NCI-H345 treated with DMSO at 0.1 percent for 48 hours (cell line): ENCODE measurements around the gene DNAH8.

ENCODE experiments used
- DNase-seq: peaks from one replicate; lab custom pipeline; 2025; ENCODE audit not compliant: unreplicated experiment; lab: John Stamatoyannopoulos, UW

Gene DNAH8

GRCh38 chr6:39062014-39062740 is 347.1 kb downstream of the DNAH8 start:
- no peak for DNase-seq

- no peak for DNase-seq
Observed at GRCh38 chr6:39063526-39063925, 348.4 kb downstream of the DNAH8 start.

- no peak for DNase-seq
Observed at GRCh38 chr6:39065561-39065960, 350.4 kb downstream of the DNAH8 start.

GRCh38 chr6:39068391-39068790 is 353.3 kb downstream of the DNAH8 start:
- DNase-seq: no peak

GRCh38 chr6:39072830-39073229 is 357.7 kb downstream of the DNAH8 start:
- no peak for DNase-seq

GRCh38 chr6:39073471-39074355 is 358.6 kb downstream of the DNAH8 start:
- no peak for DNase-seq

GRCh38 chr6:39074486-39074885 is 359.4 kb downstream of the DNAH8 start:
- DNase-seq: no peak

GRCh38 chr6:39075010-39075686 is 360.0 kb downstream of the DNAH8 start:
- no peak for DNase-seq

GRCh38 chr6:39075807-39076622 is 360.9 kb downstream of the DNAH8 start:
- no peak for DNase-seq

GRCh38 chr6:39076623-39077535 is 361.8 kb downstream of the DNAH8 start:
- DNase-seq: no peak

GRCh38 chr6:39077882-39078594 is 362.9 kb downstream of the DNAH8 start:
- no peak for DNase-seq

- no peak for DNase-seq
Observed at GRCh38 chr6:39078695-39079094, 363.6 kb downstream of the DNAH8 start.

GRCh38 chr6:39079197-39080125 is 364.4 kb downstream of the DNAH8 start:
- no peak for DNase-seq
